Mesodermal cell (in vitro differentiated cells): ENCODE data around the gene ZNF831.

Experiments used
- H3K27ac ChIP-seq: 2 replicates; pipeline ENCODE4 v1.7.0; 2013; ENCODE audit warnings: mild to moderate bottlenecking, low read depth, low read length, moderate library complexity; ENCODE audit not compliant: severe bottlenecking
- H3K36me3 ChIP-seq: 2 replicates; pipeline ENCODE4 v1.7.1; 2013; ENCODE audit warnings: mild to moderate bottlenecking, low read length, moderate library complexity; ENCODE audit not compliant: control insufficient read depth, insufficient read depth
- H3K4me1 ChIP-seq: one replicate; pipeline ENCODE4 v1.7.1; 2013; ENCODE audit warnings: mild to moderate bottlenecking, low read length; ENCODE audit not compliant: insufficient read depth, control insufficient read depth, poor library complexity, severe bottlenecking
- H3K4me3 ChIP-seq: 2 replicates; pipeline ENCODE4 v1.7.0; 2013; ENCODE audit warnings: low read length, control low read depth, mild to moderate bottlenecking; ENCODE audit not compliant: insufficient read depth, poor library complexity, severe bottlenecking; ENCODE audit errors: extremely low read depth
- H3K9me3 ChIP-seq: 2 replicates; pipeline ENCODE4 v1.7.1; 2013; ENCODE audit warnings: mild to moderate bottlenecking, low read length, moderate library complexity; ENCODE audit not compliant: control insufficient read depth
- WGBS, 2 experiments: methylation state at CpG; one replicate each; pipeline ENCODE4 v1.1.5; 2013; ENCODE audit warnings: missing lambda C conversion rate in 2 of 2; ENCODE audit not compliant: insufficient coverage in 2 of 2; 5-methylcytosine and 5-hydroxymethylcytosine counted together

ZNF831 gene

GRCh38 chr20:59289994-59290393, 126.4 kb downstream of the ZNF831 start:
- Histone ChIP-seq H3K27ac (no peak overlapping the region), H3K4me1 (no peaks in the 10 kb centered on the region), H3K9me3 (no peaks in the 10 kb centered on the region), H3K36me3 (no peaks in the 10 kb centered on the region), H3K4me3 (no peak overlapping the region)
- 73 to 85% methylated on average over 5 of the region's 5 CpGs for WGBS, 2 experiments

- Histone ChIP-seq H3K36me3 (no peaks in the 10 kb centered on the region), H3K27ac (no peak overlapping the region), H3K9me3 (no peaks in the 10 kb centered on the region), H3K4me1 (no peaks in the 10 kb centered on the region), H3K4me3 (no peak overlapping the region)
- 89 to 91% methylated on average over 15 to 19 of the region's 19 CpGs for WGBS, 2 experiments
Observed at GRCh38 chr20:59291740-59292383, 128.2 kb downstream of the ZNF831 start.

- no peak overlapping the region for H3K4me3 ChIP-seq
- H3K27ac ChIP-seq: no peak overlapping the region
- H3K36me3 ChIP-seq: no peaks in the 10 kb centered on the region
- no peaks in the 10 kb centered on the region for H3K9me3 ChIP-seq
- no peaks in the 10 kb centered on the region for H3K4me1 ChIP-seq
- WGBS, 2 experiments: 92 to 100% methylated on average over 3 of the region's 5 CpGs
Observed at GRCh38 chr20:59295531-59295930, 131.9 kb downstream of the ZNF831 start.

GRCh38 chr20:59297686-59298085, 134.1 kb downstream of the ZNF831 start:
- no peaks in the 10 kb centered on the region for H3K4me1 ChIP-seq
- WGBS, 2 experiments: 85% methylated on average over 6 of the region's 7 CpGs

GRCh38 chr20:59299945-59300332, 136.3 kb downstream of the ZNF831 start:
- no peaks in the 10 kb centered on the region for H3K4me1 ChIP-seq
- 25 to 42% methylated on average over 4 to 6 of the region's 19 CpGs for WGBS, 2 experiments
- no peak overlapping the region for H3K4me3 ChIP-seq
- H3K36me3 ChIP-seq: no peaks in the 10 kb centered on the region
- no peaks in the 10 kb centered on the region for H3K9me3 ChIP-seq
- H3K27ac ChIP-seq: no peak overlapping the region

More at GRCh38 chr20:59297686-59298085, 134.1 kb downstream of the ZNF831 start:
- no peak overlapping the region for H3K27ac ChIP-seq
- no peaks in the 10 kb centered on the region for H3K36me3 ChIP-seq
- H3K4me3 ChIP-seq: no peak overlapping the region
- H3K9me3 ChIP-seq: no peaks in the 10 kb centered on the region

- Histone ChIP-seq H3K4me1 (no peaks in the 10 kb centered on the region), H3K27ac (no peak within 1 kb of the TSS), H3K9me3 (no peaks in the 10 kb centered on the region), H3K4me3 (peak within 1 kb of the TSS; percentile 0), H3K36me3 (no peaks in the 10 kb centered on the region)
- WGBS, 2 experiments: 2 to 4% methylated on average over 52 to 62 of the region's 77 CpGs
Observed at GRCh38 chr20:59300333-59301081, 136.9 kb downstream of the ZNF831 start, which contains the start of gene EDN3. EDN3 (plus strand) TSS chr20:59300611; CDS start chr20:59300813, 202 bp downstream.

- H3K4me1 ChIP-seq: no peaks in the 10 kb centered on the region
- 87 to 89% methylated on average over 17 of the region's 17 CpGs for whole genome bisulfite sequencing, 2 experiments
- H3K36me3 ChIP-seq: no peaks in the 10 kb centered on the region
- H3K27ac ChIP-seq: no peak overlapping the region
- no peaks in the 10 kb centered on the region for H3K9me3 ChIP-seq
- no peak overlapping the region for H3K4me3 ChIP-seq
Observed at GRCh38 chr20:59301343-59302007, 137.9 kb downstream of the ZNF831 start.

GRCh38 chr20:59305908-59306655, 142.5 kb downstream of the ZNF831 start:
- Histone ChIP-seq H3K4me3 (no peak overlapping the region), H3K36me3 (no peaks in the 10 kb centered on the region), H3K27ac (no peak overlapping the region), H3K9me3 (no peaks in the 10 kb centered on the region), H3K4me1 (peaks cover 7% of the 10 kb centered on the region)
- 88 to 96% methylated on average over 5 to 6 of the region's 7 CpGs for whole genome bisulfite sequencing, 2 experiments

- 90 to 94% methylated on average over 2 to 3 of the region's 3 CpGs for WGBS, 2 experiments
- no peak overlapping the region for H3K4me3 ChIP-seq
- H3K36me3 ChIP-seq: no peaks in the 10 kb centered on the region
- H3K9me3 ChIP-seq: no peaks in the 10 kb centered on the region
- no peak overlapping the region for H3K27ac ChIP-seq
- peaks cover 7% of the 10 kb centered on the region for H3K4me1 ChIP-seq
Observed at GRCh38 chr20:59307270-59307669, 143.6 kb downstream of the ZNF831 start.
